Osteoblast (primary cell): ENCODE measurements around the gene FAM3C. TPM values are rescaled to one million over a fixed set of nuclear protein-coding genes. Genes with fewer than 3 reads are reported as not detected.
"Not testable (repeated sequence)": the region's sequence is repeated elsewhere in the genome, so short reads cannot be mapped to it uniquely, and the experiment has no call there.

ENCODE experiments used
- DNase-seq: peaks from one replicate; pipeline ENCODE4 v3.0.0; 2011; ENCODE audit warnings: low spot score, mixed read lengths; ENCODE audit not compliant: insufficient read length; ENCODE audit errors: missing footprints
- H2AFZ ChIP-seq: 2 replicates; pipeline ENCODE4 v1.6.0; 2011; ENCODE audit warnings: mild to moderate bottlenecking, low read length
- H3K27ac ChIP-seq: 2 replicates; pipeline ENCODE4 v1.5.1; 2011; ENCODE audit warnings: mild to moderate bottlenecking, low read depth, low read length, moderate library complexity
- H3K27me3 ChIP-seq: 2 replicates; pipeline ENCODE4 v1.6.0; 2012; ENCODE audit warnings: mild to moderate bottlenecking, control low read depth, inconsistent platforms, low read length, moderate library complexity; ENCODE audit not compliant: insufficient read depth
- H3K36me3 ChIP-seq: 2 replicates; pipeline ENCODE4 v1.5.1; 2011; ENCODE audit warnings: mild to moderate bottlenecking, low read length, control low read depth, moderate library complexity; ENCODE audit not compliant: insufficient read depth
- H3K4me1 ChIP-seq: 2 replicates; pipeline ENCODE4 v1.5.1; 2011; ENCODE audit warnings: mild to moderate bottlenecking, low read length, control low read depth, moderate library complexity; ENCODE audit not compliant: insufficient read depth
- H3K4me2 ChIP-seq: 2 replicates; pipeline ENCODE4 v1.6.0; 2011; ENCODE audit warnings: mild to moderate bottlenecking, low read length; ENCODE audit not compliant: insufficient read depth
- H3K4me3 ChIP-seq: fragments of 200-600 bp; sonication (generic); 3 replicates; pipeline ENCODE4 v1.5.1; 2012; ENCODE audit warnings: mild to moderate bottlenecking, low read length, inconsistent platforms; ENCODE audit not compliant: insufficient read depth
- H3K79me2 ChIP-seq: 2 replicates; pipeline ENCODE4 v1.6.0; 2012; ENCODE audit warnings: mild to moderate bottlenecking, low read length, control low read depth, inconsistent platforms; ENCODE audit not compliant: insufficient read depth
- H3K9me3 ChIP-seq: 2 replicates; pipeline ENCODE4 v1.5.1; 2011; ENCODE audit warnings: low read depth, low read length, control low read depth
- H4K20me1 ChIP-seq: 2 replicates; pipeline ENCODE4 v1.6.0; 2012; ENCODE audit warnings: mild to moderate bottlenecking, low read length, control low read depth; ENCODE audit not compliant: insufficient read depth
- CTCF ChIP-seq: IDR thresholded peaks from 2 replicates; pipeline ENCODE4 v1.5.1; 2011; ENCODE audit warnings: mild to moderate bottlenecking, low read depth, low read length, moderate library complexity; ENCODE audit errors: extremely low read depth
- total RNA-seq: library from RNA; depleted of rRNA; stranded (reverse); fragments of >200 nt; gene quantifications from 2 replicates; pipeline ENCODE4 v1.2.3, GENCODE V29; 2012

FAM3C gene
- total RNA-seq, 1 donor: 65.5 TPM

- not testable (repeated sequence) for H4K20me1 ChIP-seq, H3K9me3 ChIP-seq, H3K36me3 ChIP-seq, H3K27me3 ChIP-seq, H3K79me2 ChIP-seq, DNase-seq
- Histone ChIP-seq H2AFZ (peak overlapping the region; percentile 76), H3K27ac (peak overlapping the region; percentile 56), H3K4me2 (peak overlapping the region; percentile 87), H3K4me1 (peaks cover 13% of the 10 kb centered on the region), H3K4me3 (peak overlapping the region; percentile 61)
- TF ChIP-seq CTCF: peak; percentile 5
Observed at GRCh38 chr7:121438043-121438955, 42.2 kb upstream of the FAM3C start.

GRCh38 chr7:121437470-121437869 is 41.4 kb upstream of the FAM3C start:
- no peaks in the 10 kb centered on the region for H4K20me1 ChIP-seq
- H3K4me1 ChIP-seq: peaks cover 13% of the 10 kb centered on the region
- DNase-seq: no peak
- TF ChIP-seq CTCF: no peak
- H3K79me2 ChIP-seq: no peaks in the 10 kb centered on the region
- no peaks in the 10 kb centered on the region for H3K36me3 ChIP-seq
- H3K27me3 ChIP-seq: no peaks in the 10 kb centered on the region
- no peak overlapping the region for H3K4me3 ChIP-seq
- H3K4me2 ChIP-seq: peak overlapping the region; percentile 87
- H3K9me3 ChIP-seq: no peaks in the 10 kb centered on the region
- H3K27ac ChIP-seq: peak overlapping the region; percentile 45
- no peak overlapping the region for H2AFZ ChIP-seq

- no peaks in the 10 kb centered on the region for H3K36me3 ChIP-seq
- peaks cover 13% of the 10 kb centered on the region for H3K4me1 ChIP-seq
- no peaks in the 10 kb centered on the region for H3K27me3 ChIP-seq
- no peak overlapping the region for H3K4me3 ChIP-seq
- H3K4me2 ChIP-seq: no peak overlapping the region
- no peaks in the 10 kb centered on the region for H4K20me1 ChIP-seq
- H3K79me2 ChIP-seq: no peaks in the 10 kb centered on the region
- TF ChIP-seq CTCF: no peak
- no peaks in the 10 kb centered on the region for H3K9me3 ChIP-seq
- DNase-seq: no peak
- no peak overlapping the region for H2AFZ ChIP-seq
- no peak overlapping the region for H3K27ac ChIP-seq
Observed at GRCh38 chr7:121436688-121437087, 40.6 kb upstream of the FAM3C start.

- H3K36me3 ChIP-seq: no peaks in the 10 kb centered on the region
- no peaks in the 10 kb centered on the region for H3K27me3 ChIP-seq
- no peak overlapping the region for H3K27ac ChIP-seq
- DNase-seq: no peak
- no peaks in the 10 kb centered on the region for H4K20me1 ChIP-seq
- H3K79me2 ChIP-seq: no peaks in the 10 kb centered on the region
- H2AFZ ChIP-seq: no peak overlapping the region
- no peak for TF ChIP-seq CTCF
- H3K9me3 ChIP-seq: no peaks in the 10 kb centered on the region
- no peak overlapping the region for H3K4me3 ChIP-seq
- H3K4me1 ChIP-seq: peaks cover 13% of the 10 kb centered on the region
- H3K4me2 ChIP-seq: no peak overlapping the region
Observed at GRCh38 chr7:121436136-121436535, 40.0 kb upstream of the FAM3C start.
